ENCODE measurements around the gene OLAH. TPM values are rescaled to one million over a fixed set of nuclear protein-coding genes. Genes with fewer than 3 reads are reported as not detected.

Gene OLAH
- polyA plus RNA-seq, 1 donor (not counting 4 experiments of a cell fraction or from before 2014, with no cell fraction given) = 0.54 TPM

- DNase-seq (ENCODE audit: low read depth, low spot score) = no peak
- H3K9ac ChIP-seq (ENCODE audit: control insufficient read depth, extremely low read depth, insufficient read depth, low read length) = no peak overlapping the region
- no peaks in the 10 kb centered on the region for H3K79me2 ChIP-seq (ENCODE audit: control insufficient read depth, insufficient read depth, low read length)
- H3K27me3 ChIP-seq (ENCODE audit: control insufficient read depth, extremely low read depth, insufficient read depth, low read length) = no peaks in the 10 kb centered on the region
- no peaks in the 10 kb centered on the region for H4K20me1 ChIP-seq (ENCODE audit: control insufficient read depth, extremely low read depth, insufficient read depth, low read length)
- H3K4me2 ChIP-seq (ENCODE audit: control insufficient read depth, extremely low read depth, insufficient read depth, low read depth, low read length) = no peak overlapping the region
- H3K27ac ChIP-seq (ENCODE audit: control insufficient read depth, insufficient read depth, low read length) = no peak overlapping the region
- H3K4me3 ChIP-seq (ENCODE audit: control insufficient read depth in 2 of 3, extremely low read depth in 1 of 3, insufficient read depth in 2 of 3, low read depth in 1 of 3, low read length in 3 of 3) = no peak overlapping the region
- no peaks in the 10 kb centered on the region for H3K9me1 ChIP-seq (ENCODE audit: control insufficient read depth, extremely low read depth, insufficient read depth, low read length)
- H3K4me1 ChIP-seq (ENCODE audit: control insufficient read depth, extremely low read depth, insufficient read depth, low read length) = no peaks in the 10 kb centered on the region
- H3K36me3 ChIP-seq (ENCODE audit: control insufficient read depth in 2 of 2, extremely low read depth in 1 of 2, insufficient read depth in 2 of 2, low read length in 2 of 2) = no peaks in the 10 kb centered on the region
- H2AFZ ChIP-seq (ENCODE audit: control insufficient read depth, low read length) = no peak overlapping the region
- FAIRE-seq = no peak
- H3K9me3 ChIP-seq (ENCODE audit: control insufficient read depth, low read depth, low read length) = no peaks in the 10 kb centered on the region
- TF ChIP-seq CTCF (optimal IDR thresholded peaks at IDR 0.05 in 1 of 3, IDR thresholded peaks at IDR 0.05 in 1 of 3, conservative IDR thresholded peaks at IDR 0.05 in 1 of 3; ENCODE audit: extremely low read depth in 1 of 3, insufficient read depth in 2 of 3, low read length in 3 of 3) (no peak), EZH2 (IDR thresholded peaks at IDR 0.05; ENCODE audit: low read length) (no peak)
- dilution Hi-C loops (cut with MboI; ENCODE audit: extremely low pct_ligation_motif_present, low sequenced_read_pairs) = no loop called here
These were observed 25.1 kb downstream of the OLAH start for GRCh38 chr10:15068802-15069201.

GRCh38 chr10:15069230-15069629, 25.5 kb downstream of the OLAH start:
- H2AFZ ChIP-seq (ENCODE audit: control insufficient read depth, low read length) = no peak overlapping the region
- DNase-seq (ENCODE audit: low read depth, low spot score) = no peak
- H3K9me3 ChIP-seq (ENCODE audit: control insufficient read depth, low read depth, low read length) = no peaks in the 10 kb centered on the region
- no peaks in the 10 kb centered on the region for H3K4me1 ChIP-seq (ENCODE audit: control insufficient read depth, extremely low read depth, insufficient read depth, low read length)
- no peaks in the 10 kb centered on the region for H3K27me3 ChIP-seq (ENCODE audit: control insufficient read depth, extremely low read depth, insufficient read depth, low read length)
- no peak overlapping the region for H3K4me2 ChIP-seq (ENCODE audit: control insufficient read depth, extremely low read depth, insufficient read depth, low read depth, low read length)
- H3K79me2 ChIP-seq (ENCODE audit: control insufficient read depth, insufficient read depth, low read length) = no peaks in the 10 kb centered on the region
- no peak overlapping the region for H3K27ac ChIP-seq (ENCODE audit: control insufficient read depth, insufficient read depth, low read length)
- H3K9me1 ChIP-seq (ENCODE audit: control insufficient read depth, extremely low read depth, insufficient read depth, low read length) = no peaks in the 10 kb centered on the region
- dilution Hi-C loops (cut with MboI; ENCODE audit: extremely low pct_ligation_motif_present, low sequenced_read_pairs) = no loop called here
- no peaks in the 10 kb centered on the region for H3K36me3 ChIP-seq (ENCODE audit: control insufficient read depth in 2 of 2, extremely low read depth in 1 of 2, insufficient read depth in 2 of 2, low read length in 2 of 2)
- no peak for TF ChIP-seq EZH2 (IDR thresholded peaks at IDR 0.05; ENCODE audit: low read length)
- no peak for TF ChIP-seq CTCF (optimal IDR thresholded peaks at IDR 0.05 in 1 of 3, IDR thresholded peaks at IDR 0.05 in 1 of 3, conservative IDR thresholded peaks at IDR 0.05 in 1 of 3; ENCODE audit: extremely low read depth in 1 of 3, insufficient read depth in 2 of 3, low read length in 3 of 3)
- no peak overlapping the region for H3K9ac ChIP-seq (ENCODE audit: control insufficient read depth, extremely low read depth, insufficient read depth, low read length)
- FAIRE-seq = no peak
- H4K20me1 ChIP-seq (ENCODE audit: control insufficient read depth, extremely low read depth, insufficient read depth, low read length) = no peaks in the 10 kb centered on the region
- no peak overlapping the region for H3K4me3 ChIP-seq (ENCODE audit: control insufficient read depth in 2 of 3, extremely low read depth in 1 of 3, insufficient read depth in 2 of 3, low read depth in 1 of 3, low read length in 3 of 3)

All from keratinocyte (primary cell).